ENCODE measurements around the gene GSDMA. TPM values are rescaled to one million over a fixed set of nuclear protein-coding genes. Genes with fewer than 3 reads are reported as not detected.

Gene GSDMA
- total and polyA plus RNA-seq, 9 of the 15 experiments (the other 6 are each of a cell fraction or from before 2014, with no cell fraction given), result 0.04 to 0.13 (median 0.07) TPM; not detected in 2

DNA sequence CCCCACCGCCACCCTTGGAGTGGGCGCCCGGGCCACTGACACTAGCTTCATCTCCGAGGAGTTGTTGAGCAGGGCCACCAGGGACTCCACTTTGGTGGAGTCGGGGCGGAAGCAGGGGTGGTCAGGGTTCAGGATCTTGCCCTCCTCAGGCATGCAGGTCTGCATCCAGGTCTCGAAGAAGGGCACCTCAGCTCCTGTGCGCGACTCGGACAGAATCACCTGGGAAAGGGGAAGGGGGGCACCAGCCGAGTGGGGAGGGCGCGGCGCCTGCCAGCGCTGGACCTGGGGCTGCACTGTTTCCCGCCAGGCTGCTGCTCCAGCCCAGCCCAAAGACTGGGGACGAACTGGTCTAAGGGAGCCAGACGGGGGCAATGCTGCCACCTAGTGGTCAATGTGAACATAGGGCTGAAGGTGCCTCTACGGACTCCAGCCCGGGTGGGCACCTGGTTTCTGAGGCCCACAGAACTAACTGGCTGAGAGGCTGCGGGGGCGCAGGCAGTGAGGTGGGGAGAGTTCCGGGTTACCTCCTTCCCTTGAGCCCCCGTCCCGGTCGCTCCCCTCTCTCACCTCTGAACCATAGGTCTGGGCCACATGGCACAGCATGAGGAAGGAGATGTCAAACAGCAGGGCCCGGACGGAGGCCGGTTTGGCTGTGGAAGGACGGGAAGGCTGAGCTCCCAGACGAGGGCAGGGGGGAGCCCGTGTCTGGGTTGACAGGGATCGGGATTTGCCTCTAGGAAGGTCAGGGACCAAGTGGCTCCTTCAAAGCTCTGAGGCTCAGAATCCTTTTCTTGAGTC lies 64.2 kb downstream of the GSDMA start (continued):
- TF ChIP-seq, protein P1, sequence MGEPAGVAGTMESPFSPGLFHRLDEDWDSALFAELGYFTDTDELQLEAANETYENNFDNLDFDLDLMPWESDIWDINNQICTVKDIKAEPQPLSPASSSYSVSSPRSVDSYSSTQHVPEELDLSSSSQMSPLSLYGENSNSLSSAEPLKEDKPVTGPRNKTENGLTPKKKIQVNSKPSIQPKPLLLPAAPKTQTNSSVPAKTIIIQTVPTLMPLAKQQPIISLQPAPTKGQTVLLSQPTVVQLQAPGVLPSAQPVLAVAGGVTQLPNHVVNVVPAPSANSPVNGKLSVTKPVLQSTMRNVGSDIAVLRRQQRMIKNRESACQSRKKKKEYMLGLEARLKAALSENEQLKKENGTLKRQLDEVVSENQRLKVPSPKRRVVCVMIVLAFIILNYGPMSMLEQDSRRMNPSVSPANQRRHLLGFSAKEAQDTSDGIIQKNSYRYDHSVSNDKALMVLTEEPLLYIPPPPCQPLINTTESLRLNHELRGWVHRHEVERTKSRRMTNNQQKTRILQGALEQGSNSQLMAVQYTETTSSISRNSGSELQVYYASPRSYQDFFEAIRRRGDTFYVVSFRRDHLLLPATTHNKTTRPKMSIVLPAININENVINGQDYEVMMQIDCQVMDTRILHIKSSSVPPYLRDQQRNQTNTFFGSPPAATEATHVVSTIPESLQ (CRISPR knock-in tag; IDR thresholded peaks at IDR 0.05), result no peak
- TF ChIP-seq ZNF586 (CRISPR knock-in tag; conservative IDR thresholded peaks at IDR 0.05) (no peak), BCOR (IDR thresholded peaks at IDR 0.05) (no peak), RBM22 (IDR thresholded peaks at IDR 0.05; ENCODE audit: low read depth, low read length, poor library complexity, severe bottlenecking) (peak; percentile 50), ZNF41 (CRISPR knock-in tag; conservative IDR thresholded peaks at IDR 0.05) (no peak), RAD21 (CRISPR knock-in tag; conservative IDR thresholded peaks at IDR 0.05 in 1 of 2, IDR thresholded peaks at IDR 0.05 in 1 of 2) (peak in 1 of 2 experiments; percentile 70; a peak in 3 of 4 replicates), MIER1 (IDR thresholded peaks at IDR 0.05; ENCODE audit: low read depth) (no peak), SIRT6 (IDR thresholded peaks at IDR 0.05; ENCODE audit: low read depth, low read length) (no peak), LCOR (CRISPR knock-in tag; IDR thresholded peaks at IDR 0.05) (no peak), ZNF384 (IDR thresholded peaks at IDR 0.05; ENCODE audit: low read depth, low read length) (no peak), ZNF507 (tag; conservative IDR thresholded peaks at IDR 0.05) (no peak), CHD1 (IDR thresholded peaks at IDR 0.05; ENCODE audit: low read length) (no peak), ZKSCAN3 (CRISPR knock-in tag; IDR thresholded peaks at IDR 0.05) (no peak), ZNF445 (CRISPR knock-in tag; IDR thresholded peaks at IDR 0.05; ENCODE audit: low read depth) (no peak), RBM17 (IDR thresholded peaks at IDR 0.05; ENCODE audit: borderline replicate concordance, low read depth, low read length) (no peak), MEIS2 (IDR thresholded peaks at IDR 0.05; ENCODE audit: partially characterized antibody) (no peak)
- TF ChIP-seq, protein P2, sequence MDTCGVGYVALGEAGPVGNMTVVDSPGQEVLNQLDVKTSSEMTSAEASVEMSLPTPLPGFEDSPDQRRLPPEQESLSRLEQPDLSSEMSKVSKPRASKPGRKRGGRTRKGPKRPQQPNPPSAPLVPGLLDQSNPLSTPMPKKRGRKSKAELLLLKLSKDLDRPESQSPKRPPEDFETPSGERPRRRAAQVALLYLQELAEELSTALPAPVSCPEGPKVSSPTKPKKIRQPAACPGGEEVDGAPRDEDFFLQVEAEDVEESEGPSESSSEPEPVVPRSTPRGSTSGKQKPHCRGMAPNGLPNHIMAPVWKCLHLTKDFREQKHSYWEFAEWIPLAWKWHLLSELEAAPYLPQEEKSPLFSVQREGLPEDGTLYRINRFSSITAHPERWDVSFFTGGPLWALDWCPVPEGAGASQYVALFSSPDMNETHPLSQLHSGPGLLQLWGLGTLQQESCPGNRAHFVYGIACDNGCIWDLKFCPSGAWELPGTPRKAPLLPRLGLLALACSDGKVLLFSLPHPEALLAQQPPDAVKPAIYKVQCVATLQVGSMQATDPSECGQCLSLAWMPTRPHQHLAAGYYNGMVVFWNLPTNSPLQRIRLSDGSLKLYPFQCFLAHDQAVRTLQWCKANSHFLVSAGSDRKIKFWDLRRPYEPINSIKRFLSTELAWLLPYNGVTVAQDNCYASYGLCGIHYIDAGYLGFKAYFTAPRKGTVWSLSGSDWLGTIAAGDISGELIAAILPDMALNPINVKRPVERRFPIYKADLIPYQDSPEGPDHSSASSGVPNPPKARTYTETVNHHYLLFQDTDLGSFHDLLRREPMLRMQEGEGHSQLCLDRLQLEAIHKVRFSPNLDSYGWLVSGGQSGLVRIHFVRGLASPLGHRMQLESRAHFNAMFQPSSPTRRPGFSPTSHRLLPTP (IDR thresholded peaks at IDR 0.05; ENCODE audit: borderline replicate concordance, extremely low read depth, insufficient read length), result no peak
- TF ChIP-seq, protein P3, sequence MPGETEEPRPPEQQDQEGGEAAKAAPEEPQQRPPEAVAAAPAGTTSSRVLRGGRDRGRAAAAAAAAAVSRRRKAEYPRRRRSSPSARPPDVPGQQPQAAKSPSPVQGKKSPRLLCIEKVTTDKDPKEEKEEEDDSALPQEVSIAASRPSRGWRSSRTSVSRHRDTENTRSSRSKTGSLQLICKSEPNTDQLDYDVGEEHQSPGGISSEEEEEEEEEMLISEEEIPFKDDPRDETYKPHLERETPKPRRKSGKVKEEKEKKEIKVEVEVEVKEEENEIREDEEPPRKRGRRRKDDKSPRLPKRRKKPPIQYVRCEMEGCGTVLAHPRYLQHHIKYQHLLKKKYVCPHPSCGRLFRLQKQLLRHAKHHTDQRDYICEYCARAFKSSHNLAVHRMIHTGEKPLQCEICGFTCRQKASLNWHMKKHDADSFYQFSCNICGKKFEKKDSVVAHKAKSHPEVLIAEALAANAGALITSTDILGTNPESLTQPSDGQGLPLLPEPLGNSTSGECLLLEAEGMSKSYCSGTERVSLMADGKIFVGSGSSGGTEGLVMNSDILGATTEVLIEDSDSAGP (CRISPR knock-in tag; IDR thresholded peaks at IDR 0.05), result no peak
- TF ChIP-seq, protein P4, sequence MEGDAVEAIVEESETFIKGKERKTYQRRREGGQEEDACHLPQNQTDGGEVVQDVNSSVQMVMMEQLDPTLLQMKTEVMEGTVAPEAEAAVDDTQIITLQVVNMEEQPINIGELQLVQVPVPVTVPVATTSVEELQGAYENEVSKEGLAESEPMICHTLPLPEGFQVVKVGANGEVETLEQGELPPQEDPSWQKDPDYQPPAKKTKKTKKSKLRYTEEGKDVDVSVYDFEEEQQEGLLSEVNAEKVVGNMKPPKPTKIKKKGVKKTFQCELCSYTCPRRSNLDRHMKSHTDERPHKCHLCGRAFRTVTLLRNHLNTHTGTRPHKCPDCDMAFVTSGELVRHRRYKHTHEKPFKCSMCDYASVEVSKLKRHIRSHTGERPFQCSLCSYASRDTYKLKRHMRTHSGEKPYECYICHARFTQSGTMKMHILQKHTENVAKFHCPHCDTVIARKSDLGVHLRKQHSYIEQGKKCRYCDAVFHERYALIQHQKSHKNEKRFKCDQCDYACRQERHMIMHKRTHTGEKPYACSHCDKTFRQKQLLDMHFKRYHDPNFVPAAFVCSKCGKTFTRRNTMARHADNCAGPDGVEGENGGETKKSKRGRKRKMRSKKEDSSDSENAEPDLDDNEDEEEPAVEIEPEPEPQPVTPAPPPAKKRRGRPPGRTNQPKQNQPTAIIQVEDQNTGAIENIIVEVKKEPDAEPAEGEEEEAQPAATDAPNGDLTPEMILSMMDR (IDR thresholded peaks at IDR 0.05 in 2 of 3, conservative IDR thresholded peaks at IDR 0.05 in 1 of 3; ENCODE audit: insufficient read depth in 2 of 3, low read depth in 1 of 3, low read length in 3 of 3), result peak; percentile 83 to 90 (median 85)

All from K562 (cell line).